Testis (tissue), 2 donors: ENCODE results near the gene C2orf68.

Experiments used
- POLR2A ChIP-seq: fragments of 450-650 bp; IDR thresholded peaks from one replicate; pipeline ENCODE4 v1.6.1; 2017; ENCODE audit warnings: antibody characterized with exemption, mild to moderate bottlenecking, moderate library complexity
- TF ChIP-seq, protein P1 (sequence below), 3 experiments: fragments of 450-650 bp in 2 of 3; fragments of 200-600 bp in 1 of 3; sonication (generic) in 1 of 3; IDR thresholded peaks; one replicate each; pipeline ENCODE4 v1.5.1; 2016 to 2019; ENCODE audit warnings: antibody characterized with exemption in 3 of 3, mild to moderate bottlenecking in 2 of 3, moderate library complexity in 1 of 3

GRCh38 chr2:85600235-85600575 is 11.7 kb downstream of the C2orf68 start:
- TF ChIP-seq, protein P1, sequence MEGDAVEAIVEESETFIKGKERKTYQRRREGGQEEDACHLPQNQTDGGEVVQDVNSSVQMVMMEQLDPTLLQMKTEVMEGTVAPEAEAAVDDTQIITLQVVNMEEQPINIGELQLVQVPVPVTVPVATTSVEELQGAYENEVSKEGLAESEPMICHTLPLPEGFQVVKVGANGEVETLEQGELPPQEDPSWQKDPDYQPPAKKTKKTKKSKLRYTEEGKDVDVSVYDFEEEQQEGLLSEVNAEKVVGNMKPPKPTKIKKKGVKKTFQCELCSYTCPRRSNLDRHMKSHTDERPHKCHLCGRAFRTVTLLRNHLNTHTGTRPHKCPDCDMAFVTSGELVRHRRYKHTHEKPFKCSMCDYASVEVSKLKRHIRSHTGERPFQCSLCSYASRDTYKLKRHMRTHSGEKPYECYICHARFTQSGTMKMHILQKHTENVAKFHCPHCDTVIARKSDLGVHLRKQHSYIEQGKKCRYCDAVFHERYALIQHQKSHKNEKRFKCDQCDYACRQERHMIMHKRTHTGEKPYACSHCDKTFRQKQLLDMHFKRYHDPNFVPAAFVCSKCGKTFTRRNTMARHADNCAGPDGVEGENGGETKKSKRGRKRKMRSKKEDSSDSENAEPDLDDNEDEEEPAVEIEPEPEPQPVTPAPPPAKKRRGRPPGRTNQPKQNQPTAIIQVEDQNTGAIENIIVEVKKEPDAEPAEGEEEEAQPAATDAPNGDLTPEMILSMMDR (IDR thresholded peaks at IDR 0.05), result no peak
- no peak for TF ChIP-seq POLR2A
